ENCODE results near the gene CCDC148.
"Not testable (repeated sequence)": the region's sequence is repeated elsewhere in the genome, so short reads cannot be mapped to it uniquely, and the experiment has no call there.

Gene CCDC148

GRCh38 chr2:158378926-158379325 lies 77.6 kb downstream of the CCDC148 start:
- no peak overlapping the region for H3K4me3 ChIP-seq (ENCODE audit: low read depth, low read length)
- TF ChIP-seq CTCF (IDR thresholded peaks at IDR 0.05; ENCODE audit: insufficient read depth, low read length, missing control alignments) = no peak
- DNase-seq (ENCODE audit: low read depth, low spot score) = no peak
- ChIA-PET POLR2A (no interaction called here), CTCF (no interaction called here)

GRCh38 chr2:158366342-158366741 lies 90.2 kb downstream of the CCDC148 start:
- ChIA-PET CTCF (no interaction called here), POLR2A (no interaction called here)
- no peak for TF ChIP-seq CTCF (IDR thresholded peaks at IDR 0.05; ENCODE audit: insufficient read depth, low read length, missing control alignments)
- DNase-seq (ENCODE audit: low read depth, low spot score) = no peak
- no peak overlapping the region for H3K4me3 ChIP-seq (ENCODE audit: low read depth, low read length)

- no peak for TF ChIP-seq CTCF (IDR thresholded peaks at IDR 0.05; ENCODE audit: insufficient read depth, low read length, missing control alignments)
- H3K4me3 ChIP-seq (ENCODE audit: low read depth, low read length) = no peak overlapping the region
- CTCF ChIA-PET = no interaction called here
- DNase-seq (ENCODE audit: low read depth, low spot score) = no peak
- POLR2A ChIA-PET = no interaction called here
Observed at GRCh38 chr2:158359846-158360245, 96.7 kb downstream of the CCDC148 start.

- no peak for TF ChIP-seq CTCF (IDR thresholded peaks at IDR 0.05; ENCODE audit: insufficient read depth, low read length, missing control alignments)
- CTCF ChIA-PET = no interaction called here
- POLR2A ChIA-PET = no interaction called here
Observed at GRCh38 chr2:158357699-158358098, 98.9 kb downstream of the CCDC148 start.

GRCh38 chr2:158357122-158357521 lies 99.4 kb downstream of the CCDC148 start:
- ChIA-PET POLR2A (no interaction called here), CTCF (no interaction called here)
- TF ChIP-seq CTCF (IDR thresholded peaks at IDR 0.05; ENCODE audit: insufficient read depth, low read length, missing control alignments) = no peak
- DNase-seq (ENCODE audit: low read depth, low spot score) = no peak
- no peak overlapping the region for H3K4me3 ChIP-seq (ENCODE audit: low read depth, low read length)

More at GRCh38 chr2:158357699-158358098, 98.9 kb downstream of the CCDC148 start:
- no peak overlapping the region for H3K4me3 ChIP-seq (ENCODE audit: low read depth, low read length)
- DNase-seq (ENCODE audit: low read depth, low spot score) = no peak

GRCh38 chr2:158351466-158351816 lies 105.1 kb downstream of the CCDC148 start:
- POLR2A ChIA-PET; CTCF ChIA-PET; H3K4me3 ChIP-seq (ENCODE audit: low read depth, low read length); DNase-seq (ENCODE audit: low read depth, low spot score): not testable (repeated sequence)

GRCh38 chr2:158350751-158351465 lies 105.6 kb downstream of the CCDC148 start:
- DNase-seq (ENCODE audit: low read depth, low spot score); POLR2A ChIA-PET; CTCF ChIA-PET; H3K4me3 ChIP-seq (ENCODE audit: low read depth, low read length): not testable (repeated sequence)
